Neural cell (in vitro differentiated cells): ENCODE data around the gene AFF2. TPM values are rescaled to one million over a fixed set of nuclear protein-coding genes. Genes with fewer than 3 reads are reported as not detected.

Source experiments
- H2AFZ ChIP-seq: fragments of 200-600, 300-800 bp; sonication (generic), shearing (Covaris generic); 2 replicates; pipeline ENCODE4 v1.6.0; 2014; ENCODE audit warnings: low read depth, mild to moderate bottlenecking, antibody characterized with exemption, low read length, moderate library complexity
- H3F3A ChIP-seq: fragments of 200-600 bp; shearing (Covaris generic); 2 replicates; pipeline ENCODE4 v1.6.1; 2016; ENCODE audit warnings: mild to moderate bottlenecking, moderate library complexity, mixed read lengths, antibody characterized with exemption, low read length; ENCODE audit not compliant: insufficient read depth, poor library complexity, severe bottlenecking
- H3K27ac ChIP-seq: fragments of 200-600, 300-800 bp; sonication (generic), shearing (Covaris generic); 2 replicates; pipeline ENCODE4 v1.5.1; 2014; ENCODE audit warnings: mild to moderate bottlenecking, low read length, moderate library complexity
- H3K27me3 ChIP-seq: fragments of 300-800, 200-600 bp; sonication (generic), shearing (Covaris generic); 2 replicates; pipeline ENCODE4 v1.6.0; 2014; ENCODE audit warnings: mild to moderate bottlenecking, low read depth, low read length, moderate library complexity; ENCODE audit not compliant: insufficient read depth
- H3K36me3 ChIP-seq: fragments of 300-800, 200-600 bp; sonication (generic), shearing (Covaris generic); 2 replicates; pipeline ENCODE4 v1.5.1; 2014; ENCODE audit warnings: mild to moderate bottlenecking, antibody characterized with exemption, low read length, moderate library complexity; ENCODE audit not compliant: insufficient read depth
- H3K4me2 ChIP-seq: fragments of 300-800, 200-600 bp; sonication (generic), shearing (Covaris generic); 2 replicates; pipeline ENCODE4 v1.6.0; 2014; ENCODE audit warnings: mild to moderate bottlenecking, low read length
- H3K4me3 ChIP-seq: fragments of 300-800, 200-600 bp; sonication (generic), shearing (Covaris generic); 2 replicates; pipeline ENCODE4 v1.5.1; 2014; ENCODE audit warnings: mild to moderate bottlenecking, low read length, moderate library complexity
- H3K79me2 ChIP-seq: fragments of 200-600 bp; shearing (Covaris generic); replicated peaks from 2 replicates; pipeline ENCODE4 v1.6.0; 2014; ENCODE audit warnings: mild to moderate bottlenecking, low read length, moderate library complexity; ENCODE audit not compliant: insufficient read depth
- H3K9ac ChIP-seq: fragments of 300-800, 200-600 bp; sonication (generic), shearing (Covaris generic); 2 replicates; pipeline ENCODE4 v1.6.1; 2016; ENCODE audit warnings: mild to moderate bottlenecking, low read length, mixed read lengths
- H3K9me2 ChIP-seq: fragments of 200-600 bp; shearing (Covaris generic); 2 replicates; pipeline ENCODE4 v1.6.1; 2016; ENCODE audit warnings: mild to moderate bottlenecking, low read length, mixed read lengths; ENCODE audit not compliant: insufficient read depth
- H3K9me3 ChIP-seq: fragments of 200-600, 300-800 bp; sonication (generic), shearing (Covaris generic); 2 replicates; pipeline ENCODE4 v1.6.1; 2016; ENCODE audit warnings: mild to moderate bottlenecking, mixed run types, low read length, moderate library complexity, mixed read lengths
- H4K20me1 ChIP-seq: fragments of 200-600 bp; shearing (Covaris generic); 2 replicates; pipeline ENCODE4 v1.6.1; 2016; ENCODE audit warnings: mild to moderate bottlenecking, mixed run types; ENCODE audit not compliant: insufficient read depth
- CTCF ChIP-seq: fragments of 450-650 bp; IDR thresholded peaks from 2 replicates; pipeline ENCODE4 v1.5.1; 2014; ENCODE audit warnings: antibody characterized with exemption, mild to moderate bottlenecking, moderate library complexity; ENCODE audit not compliant: poor library complexity, severe bottlenecking
- EP300 ChIP-seq: fragments of 450-650 bp; conservative IDR thresholded peaks from 2 replicates; pipeline ENCODE4 v1.6.1; 2014; ENCODE audit warnings: antibody characterized with exemption, mild to moderate bottlenecking, moderate library complexity; ENCODE audit not compliant: poor library complexity, severe bottlenecking
- EZH2 ChIP-seq: fragments of 200-600, 300-800 bp; shearing (Covaris generic), sonication (generic); IDR thresholded peaks from 2 replicates; pipeline ENCODE4 v1.6.1; 2014; ENCODE audit warnings: antibody characterized with exemption, low read length, borderline replicate concordance, mild to moderate bottlenecking; ENCODE audit not compliant: insufficient read depth, poor library complexity, severe bottlenecking
- MXI1 ChIP-seq: fragments of 450-650 bp; conservative IDR thresholded peaks from 2 replicates; pipeline ENCODE4 v1.6.1; 2014; ENCODE audit warnings: antibody characterized with exemption, mild to moderate bottlenecking; ENCODE audit not compliant: poor library complexity, severe bottlenecking
- POLR2AphosphoS5 ChIP-seq: IDR thresholded peaks from 2 replicates; pipeline ENCODE4 v1.6.1; 2012
- RAD21 ChIP-seq: fragments of 450-650 bp; conservative IDR thresholded peaks from 2 replicates; pipeline ENCODE4 v1.6.1; 2014; ENCODE audit warnings: antibody characterized with exemption, mild to moderate bottlenecking, moderate library complexity
- REST ChIP-seq: IDR thresholded peaks from 2 replicates; pipeline ENCODE4 v1.6.1; 2012; ENCODE audit warnings: borderline replicate concordance
- SMC3 ChIP-seq: fragments of 450-650 bp; conservative IDR thresholded peaks from 2 replicates; pipeline ENCODE4 v1.6.1; 2014; ENCODE audit warnings: antibody characterized with exemption, mild to moderate bottlenecking, moderate library complexity; ENCODE audit not compliant: poor library complexity
- TAF1 ChIP-seq: IDR thresholded peaks from 2 replicates; pipeline ENCODE4 v1.6.1; 2012; ENCODE audit warnings: low read depth
- polyA plus RNA-seq: library from polyadenylated mRNA; depleted of rRNA; stranded (reverse); fragments of >200 nt; gene quantifications from 2 replicates; pipeline ENCODE4 v1.2.3, GENCODE V29; 2014

Gene AFF2
- polyA plus RNA-seq, 1 donor from 2014 or later = 10.5 TPM

GRCh38 chrX:148600581-148600980, 100.2 kb downstream of the AFF2 start:
- H3K27me3 ChIP-seq = no peaks in the 10 kb centered on the region
- no peaks in the 10 kb centered on the region for H3K79me2 ChIP-seq
- no peaks in the 10 kb centered on the region for H4K20me1 ChIP-seq
- no peaks in the 10 kb centered on the region for H3F3A ChIP-seq
- H2AFZ ChIP-seq = no peak overlapping the region
- H3K9me3 ChIP-seq = no peaks in the 10 kb centered on the region
- no peak overlapping the region for H3K9ac ChIP-seq
- H3K36me3 ChIP-seq = no peaks in the 10 kb centered on the region
- TF ChIP-seq TAF1 (no peak), RAD21 (no peak), MXI1 (no peak), CTCF (no peak), REST (no peak), EP300 (no peak), POLR2AphosphoS5 (no peak), SMC3 (no peak), EZH2 (no peak)
- no peak overlapping the region for H3K27ac ChIP-seq
- no peaks in the 10 kb centered on the region for H3K9me2 ChIP-seq
- no peak overlapping the region for H3K4me3 ChIP-seq
- H3K4me2 ChIP-seq = no peak overlapping the region

- no peaks in the 10 kb centered on the region for H3K27me3 ChIP-seq
- no peaks in the 10 kb centered on the region for H3F3A ChIP-seq
- H3K36me3 ChIP-seq = no peaks in the 10 kb centered on the region
- no peaks in the 10 kb centered on the region for H3K79me2 ChIP-seq
- no peak overlapping the region for H2AFZ ChIP-seq
- H3K4me2 ChIP-seq = no peak overlapping the region
- no peak overlapping the region for H3K9ac ChIP-seq
- no peaks in the 10 kb centered on the region for H3K9me2 ChIP-seq
- H3K27ac ChIP-seq = no peak overlapping the region
- no peak overlapping the region for H3K4me3 ChIP-seq
- H4K20me1 ChIP-seq = no peaks in the 10 kb centered on the region
- no peak for TF ChIP-seq RAD21
- no peak for TF ChIP-seq EP300
- no peak for TF ChIP-seq EZH2
- no peak for TF ChIP-seq POLR2AphosphoS5
- TF ChIP-seq MXI1 = no peak
- no peak for TF ChIP-seq CTCF
- TF ChIP-seq TAF1 = no peak
- TF ChIP-seq REST = no peak
- no peaks in the 10 kb centered on the region for H3K9me3 ChIP-seq
Observed at GRCh38 chrX:148601034-148601433, 100.6 kb downstream of the AFF2 start.
